Measurements from ENCODE around the gene CDK11B. TPM values are rescaled to one million over a fixed set of nuclear protein-coding genes. Genes with fewer than 3 reads are reported as not detected.

The CDK11B gene
- total and polyA plus RNA-seq, 2 of the 8 experiments (the other 6 are each of a cell fraction or from before 2014, with no cell fraction given): 11.1 to 31.9 TPM

DNA sequence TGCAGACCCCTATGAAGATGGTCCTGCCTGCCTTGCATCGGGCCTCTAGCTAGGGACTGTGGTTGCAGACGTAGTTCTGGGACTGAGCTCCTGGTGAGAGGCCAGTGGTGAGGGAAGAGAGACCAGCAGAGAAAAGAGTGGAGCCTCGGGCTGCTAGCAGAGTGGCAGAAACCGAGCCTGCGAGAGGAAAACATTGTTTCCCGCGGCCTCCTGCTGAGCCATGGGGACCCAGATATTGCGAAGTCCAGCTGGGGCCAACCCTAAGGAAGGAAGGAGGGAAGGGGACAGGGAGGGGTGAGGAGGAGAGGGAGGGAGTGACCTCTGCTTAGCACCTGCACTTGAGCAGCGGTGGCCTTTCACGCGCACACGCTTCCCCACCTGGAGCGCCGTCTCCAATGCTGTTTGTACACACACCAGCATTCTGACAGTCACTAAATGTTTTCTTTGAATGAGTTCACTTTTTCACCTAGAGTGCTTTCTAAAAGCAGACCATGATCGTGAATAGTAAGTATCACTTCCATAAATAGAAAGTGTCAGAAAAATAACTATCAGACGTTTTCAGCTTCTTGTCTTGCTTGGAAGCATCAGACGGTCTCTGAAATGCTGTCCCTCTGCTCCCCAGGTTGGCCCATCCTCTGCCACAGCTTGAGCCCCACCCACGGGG is 56.4 kb downstream of the CDK11B start:
- H2AFZ ChIP-seq (ENCODE audit: low read length): no peak overlapping the region
- H4K8ac ChIP-seq (ENCODE audit: extremely low read depth, insufficient read depth, low read length): no peak overlapping the region
- no peak overlapping the region for H3K23ac ChIP-seq (ENCODE audit: insufficient read length)
- H2BK5ac ChIP-seq (ENCODE audit: low read depth, low read length): no peak overlapping the region; the same call in 1 of the 2 replicates
- H3K79me2 ChIP-seq (ENCODE audit: control insufficient read depth in 1 of 2, insufficient read depth in 2 of 2, low read length in 2 of 2): no peaks in the 10 kb centered on the region
- no peaks in the 10 kb centered on the region for H3K79me1 ChIP-seq (ENCODE audit: low read depth, low read length)
- H3K36me3 ChIP-seq (ENCODE audit: control insufficient read depth in 2 of 4, insufficient read depth in 4 of 4, low read length in 3 of 4): no peaks in the 10 kb centered on the region
- WGBS, 2 experiments (ENCODE audit: extremely low coverage in 1 of 2, insufficient coverage in 1 of 2, insufficient read length in 1 of 2, insufficient replicate concordance in 2 of 2, low coverage in 1 of 2, low lambda C conversion rate in 2 of 2, missing lambda C conversion rate in 1 of 2): 80% methylated on average over 18 of the region's 18 CpGs; no CpG with 5 or more reads in 1 of the 2 experiments
- peaks cover 0 to 18% (median 12%) of the 10 kb centered on the region in 4 experiments; a peak in 6 of 7 replicates for H3K4me1 ChIP-seq (replicated peaks in 1 of 4; ENCODE audit: control insufficient read depth in 3 of 4, insufficient read depth in 4 of 4, low read length in 3 of 4)
- H2AK5ac ChIP-seq (ENCODE audit: low read depth, low read length): no peak overlapping the region
- ChIA-PET CTCF (ENCODE audit: partially characterized antibody) (interaction anchor here (0.8 to 2.0 kb wide), 4 partner anchors 12 to 18 kb away, joined by 3 to 8 read pairs (median 6); no protein-coding TSS in a partner anchor), POLR2A (ENCODE audit: partially characterized antibody) (interaction anchor here (1.5 to 2.5 kb wide), 3 partner anchors 9 to 26 kb away, joined by 3 to 14 read pairs (median 5); partner anchors contain the start of gene MIB2)
- DNase-seq (ENCODE audit: low read depth in 1 of 2, low spot score in 2 of 2) (no peak), FAIRE-seq (no peak)
- no peak overlapping the region for H3K56ac ChIP-seq (replicated peaks; ENCODE audit: insufficient read length, low read depth, low read length)
- H2BK120ac ChIP-seq (replicated peaks; ENCODE audit: low read depth, low read length): no peak overlapping the region
- TF ChIP-seq CTBP2 (IDR thresholded peaks at IDR 0.05; ENCODE audit: borderline replicate concordance, insufficient read depth, insufficient read length, low read length) (no peak), EZH2 (IDR thresholded peaks at IDR 0.05; ENCODE audit: low read depth, low read length, severe bottlenecking) (no peak), SUZ12 (IDR thresholded peaks at IDR 0.05; ENCODE audit: low read length) (no peak), SIX5 (IDR thresholded peaks at IDR 0.05; ENCODE audit: low read depth, low read length) (no peak), SIN3A (conservative IDR thresholded peaks at IDR 0.05 in 1 of 2, IDR thresholded peaks at IDR 0.05 in 1 of 2; ENCODE audit: low read depth in 1 of 2, low read length in 2 of 2) (no peak), ATF2 (IDR thresholded peaks at IDR 0.05; ENCODE audit: low read length) (no peak), ZNF274 (IDR thresholded peaks at IDR 0.05; ENCODE audit: borderline replicate concordance, extremely low read depth, low read length) (no peak), GABPA (IDR thresholded peaks at IDR 0.05; ENCODE audit: borderline replicate concordance, insufficient read depth, low read length) (no peak)
- no peak overlapping the region for H3K4me3 ChIP-seq (ENCODE audit: extremely low read depth in 1 of 4, insufficient read depth in 2 of 4, low read depth in 3 of 4, low read length in 4 of 4)
- no peaks in the 10 kb centered on the region for H3K9me3 ChIP-seq (ENCODE audit: insufficient read depth in 2 of 2, low read depth in 1 of 2, low read length in 1 of 2)
- H2BK20ac ChIP-seq (ENCODE audit: low read length): no peak overlapping the region
- H3K18ac ChIP-seq (ENCODE audit: extremely low read depth, low read length): no peak overlapping the region
- H3K4ac ChIP-seq (replicated peaks; ENCODE audit: insufficient read length, low read depth, low read length): no peak overlapping the region
- no peak overlapping the region for H3K14ac ChIP-seq (ENCODE audit: insufficient read length)
- no peak overlapping the region for H2BK12ac ChIP-seq (ENCODE audit: low read depth, low read length)
- H4K20me1 ChIP-seq (replicated peaks in 1 of 2; ENCODE audit: control insufficient read depth in 1 of 2, insufficient read depth in 2 of 2, low read length in 2 of 2): peaks cover 2 to 6% of the 10 kb centered on the region in 2 experiments
- H3K4me2 ChIP-seq (ENCODE audit: insufficient read depth in 1 of 2, low read depth in 2 of 2, low read length in 2 of 2): no peak overlapping the region
- H3K9ac ChIP-seq (replicated peaks in 1 of 4; ENCODE audit: extremely low read depth in 1 of 4, low read depth in 3 of 4, low read length in 3 of 4): no peak overlapping the region
- H3K27me3 ChIP-seq (replicated peaks in 1 of 4; ENCODE audit: control insufficient read depth in 3 of 4, extremely low read depth in 1 of 4, insufficient read depth in 3 of 4, low read length in 3 of 4): peaks cover 13 to 41% (median 34%) of the 10 kb centered on the region in 4 experiments
- H3K23me2 ChIP-seq (ENCODE audit: low read depth, low read length): peaks cover 16% of the 10 kb centered on the region; the same call in 1 of the 2 replicates
- no peak overlapping the region for H3K27ac ChIP-seq (ENCODE audit: low read depth, low read length)
- H4K91ac ChIP-seq (replicated peaks; ENCODE audit: insufficient read length, low read length): no peak overlapping the region
- no peak overlapping the region; the same call in 1 of the 2 replicates for H2BK15ac ChIP-seq (ENCODE audit: low read length)
- no peak overlapping the region for H4K5ac ChIP-seq (ENCODE audit: insufficient read length, low read depth, low read length)
